PC-3 (cell line): Measurements from ENCODE around the gene RNF144B. TPM values are rescaled to one million over a fixed set of nuclear protein-coding genes. Genes with fewer than 3 reads are reported as not detected.

Experiments
- ATAC-seq: fragments of 200-7000 bp; cut with Tn5 transposase; 2 replicates; pipeline ENCODE4 v1.9.1; 2020; ENCODE audit warnings: mild to moderate bottlenecking, moderate library complexity
- BruUV-seq: library from RNA; stranded (reverse); fragments of 400-500 nt; replicated peaks from 2 replicates; lab custom pipeline; 2021; lab: Mats Ljungman, UMichigan
- CTCF ChIA-PET: fragments of 300-600 bp; sonication (Branson Sonifier 250); formaldehyde crosslinking; loops from one replicate; lab custom pipeline; 2022; ENCODE audit warnings: antibody characterized with exemption; lab: Charles Lee
- POLR2A ChIA-PET: fragments of 300-600 bp; sonication (Branson Sonifier 250); formaldehyde crosslinking; loops from one replicate; lab custom pipeline; 2022; ENCODE audit warnings: antibody characterized with exemption; ENCODE audit not compliant: unreplicated experiment; lab: Charles Lee
- DNase-seq: peaks from one replicate; pipeline ENCODE4 v3.0.0-alpha.2; 2015
- H2AFZ ChIP-seq: fragments of 300-600 bp; sonication (generic); 2 replicates; pipeline ENCODE4 v1.6.0; 2016; ENCODE audit warnings: antibody characterized with exemption, low read length
- H3F3A ChIP-seq: fragments of 300-600 bp; sonication (generic); one replicate; pipeline ENCODE4 v1.6.0; 2017; ENCODE audit warnings: antibody characterized with exemption, low read length, control low read depth, mild to moderate bottlenecking; ENCODE audit not compliant: unreplicated experiment
- H3K27ac ChIP-seq: fragments of 300-600 bp; sonication (generic); 2 replicates; pipeline ENCODE4 v1.5.1; 2016; ENCODE audit warnings: mild to moderate bottlenecking, low read length
- H3K27me3 ChIP-seq: fragments of 300-600 bp; sonication (generic); 2 replicates; pipeline ENCODE4 v1.6.1; 2016; ENCODE audit warnings: low read length, mixed read lengths
- H3K36me3 ChIP-seq: fragments of 300-600 bp; sonication (generic); 2 replicates; pipeline ENCODE4 v1.6.1; 2016; ENCODE audit warnings: low read depth, mixed run types, low read length, mixed read lengths
- H3K4me1 ChIP-seq: fragments of 300-600 bp; sonication (generic); 2 replicates; pipeline ENCODE4 v1.5.1; 2016; ENCODE audit warnings: low read length; ENCODE audit not compliant: insufficient read depth
- H3K4me2 ChIP-seq: fragments of 300-600 bp; sonication (generic); 2 replicates; pipeline ENCODE4 v1.6.0; 2016; ENCODE audit warnings: low read length
- H3K4me3 ChIP-seq: fragments of 300-600 bp; sonication (generic); 2 replicates; pipeline ENCODE4 v1.5.1; 2016; ENCODE audit warnings: mild to moderate bottlenecking, low read length, mixed read lengths
- H3K79me2 ChIP-seq: fragments of 300-600 bp; sonication (generic); 2 replicates; pipeline ENCODE4 v1.6.1; 2017; ENCODE audit warnings: low read length, mixed read lengths
- H3K9ac ChIP-seq: fragments of 300-600 bp; sonication (generic); 2 replicates; pipeline ENCODE4 v1.6.0; 2016; ENCODE audit warnings: mild to moderate bottlenecking, low read length
- H3K9me2 ChIP-seq: fragments of 300-600 bp; sonication (generic); replicated peaks from 2 replicates; pipeline ENCODE4 v1.6.1; 2016; ENCODE audit warnings: mixed run types, low read length, mixed read lengths
- H3K9me3 ChIP-seq: fragments of 300-600 bp; sonication (generic); 2 replicates; pipeline ENCODE4 v1.6.1; 2016; ENCODE audit warnings: low read length, mixed read lengths
- H4K20me1 ChIP-seq: fragments of 300-600 bp; sonication (generic); 2 replicates; pipeline ENCODE4 v1.6.1; 2016; ENCODE audit warnings: low read length, mixed read lengths
- CTCF ChIP-seq: fragments of 300-600 bp; sonication (generic); conservative IDR thresholded peaks from 2 replicates; pipeline ENCODE4 v1.5.1; 2017; ENCODE audit warnings: antibody characterized with exemption, low read depth, mild to moderate bottlenecking, low read length
- EZH2 ChIP-seq: fragments of 300-600 bp; sonication (generic); IDR thresholded peaks from one replicate; pipeline ENCODE4 v1.6.1; 2017; ENCODE audit warnings: antibody characterized with exemption, mild to moderate bottlenecking, low read length; ENCODE audit not compliant: unreplicated experiment
- EZH2phosphoT487 ChIP-seq: fragments of 300-600 bp; sonication (generic); IDR thresholded peaks from 2 replicates; pipeline ENCODE4 v1.6.1; 2018; ENCODE audit warnings: mild to moderate bottlenecking, antibody characterized with exemption, low read length, borderline replicate concordance
- intact Hi-C: fragments of 100-400 bp; cut with micrococcal nuclease; formaldehyde crosslinking; loops from 2 replicates; pipeline ENCODE4 v1.9.0; 2023
- total RNA-seq: library from RNA; depleted of rRNA; stranded (reverse); fragments of >200 nt; gene quantifications from 2 replicates; pipeline ENCODE4 v1.2.3, GENCODE V29; 2014

Gene RNF144B
- total RNA-seq, 1 experiment from 2014 or later: 4.6 TPM

- Histone ChIP-seq H3K9me3 (no peaks in the 10 kb centered on the region), H3K9me2 (no peaks in the 10 kb centered on the region), H3F3A (no peaks in the 10 kb centered on the region), H3K4me3 (peak overlapping the region; percentile 34; the same call in 1 of the 2 replicates), H3K4me1 (peaks cover 42% of the 10 kb centered on the region), H3K36me3 (no peaks in the 10 kb centered on the region), H3K9ac (peak overlapping the region; percentile 63), H2AFZ (peak overlapping the region; percentile 76), H4K20me1 (no peaks in the 10 kb centered on the region), H3K27me3 (no peaks in the 10 kb centered on the region), H3K4me2 (peak overlapping the region; percentile 73), H3K79me2 (no peaks in the 10 kb centered on the region), H3K27ac (peak overlapping the region; percentile 88)
- BruUV-seq: no TSS peak
- ChIA-PET POLR2A (interaction anchor here (0.5 to 0.7 kb wide), 2 partner anchors 40 to 1857 kb away, joined by 3 to 4 read pairs; partner anchors contain the start of gene RNF144B), CTCF (interaction anchor here (0.6 to 0.9 kb wide), 2 partner anchors 19 to 40 kb away, joined by 3 to 4 read pairs; partner anchors contain the start of gene RNF144B)
- TF ChIP-seq EZH2phosphoT487: no peak
- TF ChIP-seq CTCF: no peak
- no peak for TF ChIP-seq EZH2
- intact Hi-C loops: loop anchor here (2.0 kb wide), 1 partner anchor 42 kb away; no protein-coding TSS in a partner anchor
- DNase-seq (peak; percentile 87), ATAC-seq (peak; percentile 87)
These were observed 40.1 kb upstream of the RNF144B start for GRCh38 chr6:18347021-18347577.

- no peak for DNase-seq
- H3K4me3 ChIP-seq: no peak overlapping the region
- ATAC-seq: no peak
- CTCF ChIA-PET: interaction anchor here (0.6 kb wide), 1 partner anchor 20 kb away, joined by 3 read pairs; no protein-coding TSS in a partner anchor
- H3K4me2 ChIP-seq: peak overlapping the region; percentile 73
- peak overlapping the region; percentile 88 for H3K27ac ChIP-seq
- no peaks in the 10 kb centered on the region for H3K36me3 ChIP-seq
- intact Hi-C loops: loop anchor here (2.0 kb wide), 1 partner anchor 41 kb away; no protein-coding TSS in a partner anchor
- POLR2A ChIA-PET: no interaction called here
- no TSS peak for BruUV-seq
- H4K20me1 ChIP-seq: no peaks in the 10 kb centered on the region
- H3K9ac ChIP-seq: peak overlapping the region; percentile 33; the same call in 1 of the 2 replicates
- no peaks in the 10 kb centered on the region for H3K27me3 ChIP-seq
- peaks cover 37% of the 10 kb centered on the region for H3K4me1 ChIP-seq
- H2AFZ ChIP-seq: peak overlapping the region; percentile 8; the same call in 1 of the 2 replicates
- no peak for TF ChIP-seq CTCF
- H3K9me2 ChIP-seq: no peaks in the 10 kb centered on the region
- no peaks in the 10 kb centered on the region for H3K79me2 ChIP-seq
- H3F3A ChIP-seq: no peaks in the 10 kb centered on the region
- H3K9me3 ChIP-seq: no peaks in the 10 kb centered on the region
These were observed 39.3 kb upstream of the RNF144B start for GRCh38 chr6:18347866-18348265.

GRCh38 chr6:18349386-18349785, 37.8 kb upstream of the RNF144B start:
- no TSS peak for BruUV-seq
- no peak for DNase-seq
- H3K9me3 ChIP-seq: no peaks in the 10 kb centered on the region
- ATAC-seq: no peak
- H3F3A ChIP-seq: no peaks in the 10 kb centered on the region
- H3K9ac ChIP-seq: no peak overlapping the region
- no peak overlapping the region for H2AFZ ChIP-seq
- POLR2A ChIA-PET: no interaction called here
- intact Hi-C loops: no loop called here
- H3K4me3 ChIP-seq: no peak overlapping the region
- H3K27me3 ChIP-seq: no peaks in the 10 kb centered on the region
- no peaks in the 10 kb centered on the region for H4K20me1 ChIP-seq
- H3K4me1 ChIP-seq: peaks cover 23% of the 10 kb centered on the region
- H3K36me3 ChIP-seq: no peaks in the 10 kb centered on the region
- CTCF ChIA-PET: no interaction called here
- H3K4me2 ChIP-seq: no peak overlapping the region
- no peaks in the 10 kb centered on the region for H3K9me2 ChIP-seq
- no peak overlapping the region for H3K27ac ChIP-seq
- H3K79me2 ChIP-seq: no peaks in the 10 kb centered on the region
- TF ChIP-seq CTCF (no peak), EZH2phosphoT487 (no peak), EZH2 (no peak)
